Activated naive CD4-positive, alpha-beta T cell treated with anti-CD3 and anti-CD28 coated beads, Interleukin-2, amount 50 U/mL, for 16 hours (primary cell): ENCODE measurements around the gene URB1.
"Not testable (repeated sequence)": the region's sequence is repeated elsewhere in the genome, so short reads cannot be mapped to it uniquely, and the experiment has no call there.

Experiments
- DNase-seq: peaks from one replicate; pipeline ENCODE4 v3.0.0-alpha.2; 2020

Gene URB1

DNA sequence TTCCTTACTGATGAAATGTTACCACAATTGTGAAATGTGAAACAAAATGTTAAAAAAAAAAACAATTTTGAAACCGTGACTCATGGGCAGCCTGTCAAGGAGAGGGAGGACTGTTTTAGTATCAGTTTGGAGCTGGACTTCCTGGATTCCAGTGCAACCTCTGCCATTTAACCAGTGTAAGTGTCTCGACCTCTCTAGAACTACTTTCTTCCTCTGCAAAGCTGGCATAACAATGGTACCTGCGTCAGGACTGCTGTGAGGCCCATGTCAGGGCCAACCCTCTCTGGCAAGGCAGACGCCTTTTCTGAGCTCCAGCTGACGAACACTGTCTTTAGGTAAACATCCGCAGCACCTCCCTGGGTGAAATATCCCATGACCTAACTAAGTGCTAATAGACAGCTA, 20.9 kb downstream of the URB1 start:
- no peak for DNase-seq

DNA sequence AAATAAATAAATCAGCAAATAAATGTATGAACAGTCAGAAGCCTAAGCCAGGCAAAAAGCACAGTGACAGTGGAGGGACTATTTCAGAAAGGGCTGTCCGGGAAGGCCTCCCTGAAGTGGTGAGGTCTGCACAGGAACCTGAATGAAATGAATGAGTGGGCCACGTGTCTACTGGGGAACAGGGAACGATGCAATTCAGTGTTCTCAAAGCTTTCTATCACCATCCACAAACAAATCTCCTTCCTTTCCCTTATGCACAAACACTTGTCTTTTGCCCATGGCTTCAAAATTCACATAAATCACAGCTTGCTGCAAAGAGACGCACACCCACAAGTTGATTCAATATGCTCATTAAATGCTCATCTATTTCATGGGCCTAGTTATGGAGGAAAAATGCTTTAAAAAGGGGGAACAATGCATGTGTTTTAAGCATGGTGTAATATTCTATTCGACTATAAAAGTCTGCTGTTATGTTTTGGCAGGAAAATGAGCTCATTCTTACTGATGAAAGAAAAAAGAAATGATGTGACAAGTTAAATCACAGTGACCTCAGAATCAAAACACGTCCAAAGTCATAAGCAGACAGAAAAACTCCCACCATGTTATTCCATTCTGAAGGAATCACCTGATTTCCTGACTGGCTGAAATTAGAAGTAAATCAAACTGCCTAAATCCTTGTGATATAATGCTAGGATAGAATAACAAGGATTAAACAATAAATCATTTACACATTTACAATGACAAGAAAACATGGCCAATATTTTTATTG, 21.6 kb downstream of the URB1 start:
- no peak for DNase-seq

DNA sequence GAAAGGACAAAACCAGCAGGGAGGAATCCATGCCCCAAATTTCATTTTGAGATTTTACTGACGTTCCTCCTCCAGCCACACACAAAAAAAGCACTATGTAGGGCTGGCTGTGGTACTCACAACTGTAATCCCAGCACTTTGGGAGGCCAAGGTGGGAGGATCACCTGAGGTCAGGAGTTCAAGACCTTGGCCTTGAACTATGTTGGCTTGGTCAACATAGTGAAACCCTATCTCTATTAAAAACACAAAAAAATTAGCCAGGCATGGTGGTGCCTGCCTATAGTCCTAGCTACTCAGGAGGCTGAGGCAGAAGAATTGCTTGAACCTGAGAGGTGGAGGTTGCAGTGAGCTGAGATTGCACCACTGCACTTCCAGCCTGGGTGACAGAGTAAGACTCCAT, 23.9 kb downstream of the URB1 start:
- not testable (repeated sequence) for DNase-seq

DNA sequence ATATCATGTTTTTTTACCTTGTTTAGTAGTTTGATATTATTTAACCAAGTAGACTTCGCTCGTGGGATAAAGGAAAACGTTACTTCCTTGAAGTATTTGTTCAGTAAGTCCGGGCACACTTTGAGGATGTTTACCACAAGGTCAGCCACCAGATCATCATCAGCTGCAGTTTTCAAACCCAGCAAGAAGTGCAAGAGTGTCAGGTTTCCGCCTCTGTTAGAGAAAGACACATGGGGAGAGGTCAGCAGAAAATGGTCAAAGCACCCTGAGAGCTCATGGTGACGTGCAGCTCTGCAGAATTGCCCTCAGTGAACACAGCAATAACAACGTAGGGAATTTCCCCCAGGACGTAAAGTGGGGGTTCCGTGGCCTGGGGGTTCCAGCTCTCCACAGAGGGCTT, 24.4 kb downstream of the URB1 start:
- no peak for DNase-seq

DNA sequence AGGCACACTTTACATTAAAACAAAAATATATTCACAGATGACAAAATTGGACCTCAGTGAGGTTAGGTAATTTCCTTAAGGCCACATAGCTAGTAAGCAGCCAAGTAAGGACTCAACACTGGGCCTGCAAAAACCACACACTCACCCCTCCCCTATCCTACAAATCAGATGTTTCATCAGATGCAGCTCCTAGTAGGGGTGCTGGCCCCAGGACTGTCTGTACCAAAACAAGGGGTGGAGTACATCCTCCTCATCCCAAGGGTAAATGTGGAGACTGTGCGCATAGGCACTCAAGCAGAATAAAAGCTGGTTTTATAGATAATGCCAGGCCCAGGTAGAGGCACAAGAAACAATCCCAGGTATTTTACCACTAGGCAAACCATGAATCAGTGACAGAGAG, 25.7 kb downstream of the URB1 start:
- DNase-seq: no peak

DNA sequence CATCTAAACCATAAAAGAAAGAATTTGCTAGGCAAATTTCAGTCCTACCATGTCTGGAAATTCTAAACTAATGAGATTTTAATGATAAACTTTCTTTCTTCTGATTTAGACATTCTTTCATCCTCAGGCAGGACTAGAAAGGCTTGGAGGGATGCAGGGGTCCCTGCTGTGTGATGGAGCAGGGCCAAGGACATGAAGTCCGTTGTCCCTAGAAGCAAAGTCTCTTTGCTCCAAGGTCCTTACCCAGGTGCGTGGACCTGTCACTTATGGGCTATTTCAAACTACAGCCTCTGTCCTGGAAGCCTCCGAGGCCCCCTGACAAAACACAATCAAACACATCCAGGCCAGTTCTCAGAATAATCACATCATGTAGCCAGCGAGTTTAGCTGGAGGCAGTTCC, 26.6 kb downstream of the URB1 start:
- no peak for DNase-seq

DNA sequence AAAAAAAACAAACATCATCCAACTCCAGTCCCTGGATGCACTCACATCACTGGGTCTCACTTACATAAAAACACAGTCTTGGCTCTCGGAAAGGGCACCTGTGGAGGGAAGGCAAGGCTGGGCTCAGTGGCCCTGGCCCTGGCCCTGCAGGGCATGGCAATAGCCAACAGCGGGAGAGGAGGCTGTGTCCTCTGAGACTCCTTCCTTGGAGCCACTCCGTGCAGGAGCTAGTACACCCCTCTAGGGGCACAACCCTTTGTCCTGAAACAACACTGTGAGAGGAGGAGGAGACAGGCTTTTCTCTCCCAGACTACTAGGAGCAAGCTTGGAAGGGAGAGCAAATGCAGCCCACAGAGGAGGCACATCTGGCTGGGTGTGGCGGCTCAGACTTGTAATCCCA, 28.0 kb downstream of the URB1 start:
- DNase-seq: no peak

DNA sequence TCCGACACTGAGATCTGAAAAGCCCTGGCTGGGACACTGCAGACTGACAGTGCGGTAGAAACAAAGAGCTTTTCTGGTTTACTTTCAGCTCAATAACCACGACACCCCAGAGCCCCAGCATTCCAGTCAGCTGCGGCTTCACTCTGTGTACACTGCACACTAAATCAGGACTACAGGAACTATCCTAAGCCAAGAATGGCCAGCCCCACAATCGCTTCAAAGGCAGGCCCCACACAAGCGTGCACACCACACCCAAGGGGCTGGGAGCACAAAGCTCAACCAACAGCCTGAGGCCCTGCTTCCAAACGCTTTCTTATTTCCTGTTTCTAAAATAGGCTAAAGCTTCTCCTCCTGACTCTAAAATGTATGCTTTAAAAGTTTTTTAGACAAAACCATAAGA, 28.4 kb downstream of the URB1 start:
- DNase-seq: no peak

DNA sequence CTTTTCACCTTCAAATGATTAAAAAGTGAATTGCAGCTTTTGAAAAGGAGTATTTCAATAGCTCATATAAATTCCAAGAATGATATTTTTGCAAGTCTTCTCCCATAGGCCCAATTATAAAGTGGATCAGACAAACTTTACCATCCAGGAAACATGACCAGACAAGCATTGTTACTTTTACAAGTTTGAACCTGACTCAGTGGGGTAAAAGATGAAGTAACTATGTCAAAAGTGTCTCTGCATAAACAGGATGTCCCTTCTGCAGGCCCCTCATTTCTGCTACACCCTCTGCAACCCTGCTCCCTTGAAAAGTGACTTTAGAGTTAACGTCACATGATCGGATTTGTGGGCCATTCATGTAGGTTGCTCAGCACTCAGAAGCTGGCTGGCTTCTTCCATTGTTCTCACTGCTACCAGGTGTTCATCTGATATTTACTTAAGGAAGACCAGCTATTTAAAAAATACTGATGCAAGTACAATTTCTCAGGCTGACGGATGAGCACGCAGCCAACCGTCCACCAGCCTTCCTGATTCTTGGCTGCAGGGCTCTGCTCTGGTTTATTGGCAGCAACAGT, 32.3 kb downstream of the URB1 start:
- no peak for DNase-seq

DNA sequence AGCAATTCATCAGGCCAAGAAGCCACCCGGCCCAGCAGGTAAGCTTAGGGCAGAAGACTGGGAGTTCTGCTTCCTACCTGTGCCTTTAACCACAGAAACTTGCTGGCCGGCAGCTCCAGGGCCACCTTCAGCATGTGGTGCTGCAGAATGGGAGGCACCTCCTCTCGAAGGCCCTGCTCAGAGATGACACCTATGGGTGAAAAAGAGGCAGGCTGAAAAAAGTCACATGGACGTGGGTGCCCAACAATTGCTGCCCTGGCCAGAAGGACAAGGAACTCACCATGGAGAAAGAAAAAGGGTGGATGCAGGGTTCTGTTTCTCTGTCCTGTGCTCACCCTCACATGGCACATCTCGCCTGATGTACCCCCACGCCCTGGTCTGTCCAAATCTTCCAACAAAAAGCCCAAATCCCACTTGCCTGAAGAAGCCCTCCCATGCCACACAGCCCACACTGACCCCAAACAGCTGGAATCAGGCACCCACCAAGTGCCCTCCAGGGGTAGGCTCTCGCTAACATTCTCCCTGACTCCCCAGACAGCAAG, 33.0 kb downstream of the URB1 start:
- no peak for DNase-seq

DNA sequence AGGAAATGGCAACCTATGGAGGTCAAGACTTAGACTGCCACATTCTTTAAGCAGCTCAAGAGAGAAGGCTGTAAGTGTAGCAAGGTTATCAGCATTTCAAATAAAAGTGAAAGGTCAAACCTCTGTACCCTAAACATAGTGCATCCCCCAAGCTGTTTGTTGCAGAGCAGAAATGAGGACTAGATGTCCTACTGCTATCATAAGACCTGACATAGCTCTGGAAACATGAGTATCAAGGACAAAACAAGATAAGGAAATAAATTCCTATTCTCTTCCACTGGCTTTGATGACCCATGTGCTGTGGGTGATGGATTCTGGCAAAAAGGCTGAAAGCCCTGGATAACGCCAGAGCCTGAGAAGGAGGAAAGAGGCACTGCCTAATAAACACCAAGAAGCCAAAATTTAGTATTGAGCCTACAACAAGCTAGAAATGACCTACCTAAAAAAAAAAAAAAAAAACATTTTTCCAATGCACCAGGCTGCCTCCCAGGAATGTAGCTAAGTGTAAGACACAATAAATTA, 35.9 kb downstream of the URB1 start:
- DNase-seq: no peak

DNA sequence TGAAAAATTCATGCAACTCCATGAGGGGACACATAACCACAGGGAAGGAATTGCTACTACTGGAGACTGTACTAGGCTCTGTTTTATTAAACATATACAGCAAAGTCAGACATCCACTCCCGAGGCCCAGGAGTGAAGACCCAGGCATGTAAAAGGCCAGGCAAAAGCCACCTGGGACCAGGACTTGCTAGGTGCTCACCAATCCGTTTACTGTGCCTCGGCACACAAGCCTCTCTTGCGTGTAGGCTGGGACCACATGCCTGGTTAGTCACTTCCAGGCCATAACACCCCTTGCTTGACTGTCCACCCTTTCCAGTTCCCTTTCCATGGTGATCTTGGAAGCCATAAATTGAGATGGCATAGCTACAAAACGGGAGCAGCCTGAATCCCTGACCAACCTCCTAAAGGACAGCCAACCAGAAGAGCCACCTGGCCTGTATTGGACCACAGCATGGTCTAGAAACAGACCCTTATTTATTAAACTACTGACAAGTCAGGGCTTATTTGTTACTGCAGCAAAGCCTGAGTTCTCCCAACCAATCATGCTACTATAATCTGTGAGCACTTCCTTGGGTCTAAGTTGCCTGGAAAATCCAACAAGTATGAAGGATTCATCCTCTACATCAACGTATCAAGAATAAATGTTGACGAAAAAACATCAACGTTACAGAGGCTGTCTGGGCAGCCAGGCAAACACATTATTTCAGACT, 39.7 kb downstream of the URB1 start:
- no peak for DNase-seq

DNA sequence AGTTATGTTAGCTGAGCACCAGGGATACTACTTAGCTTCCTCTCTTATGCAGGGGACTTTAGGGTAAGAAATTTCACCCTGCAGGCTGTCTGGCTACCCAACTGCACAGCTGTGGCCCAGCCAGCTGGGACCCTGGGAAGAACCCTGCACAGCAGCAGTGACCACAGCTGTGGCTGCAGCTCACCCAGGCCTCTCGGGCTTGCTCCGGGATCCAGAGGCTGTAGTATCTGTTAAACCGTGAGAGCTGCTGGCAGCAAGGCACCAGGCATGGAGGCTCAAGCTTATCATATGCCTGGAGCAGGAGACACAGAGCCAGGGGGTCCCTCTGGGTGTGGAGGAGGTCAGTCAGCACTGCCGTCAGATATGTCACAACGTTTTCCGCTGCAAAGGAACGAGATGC, 40.3 kb downstream of the URB1 start:
- DNase-seq: no peak

DNA sequence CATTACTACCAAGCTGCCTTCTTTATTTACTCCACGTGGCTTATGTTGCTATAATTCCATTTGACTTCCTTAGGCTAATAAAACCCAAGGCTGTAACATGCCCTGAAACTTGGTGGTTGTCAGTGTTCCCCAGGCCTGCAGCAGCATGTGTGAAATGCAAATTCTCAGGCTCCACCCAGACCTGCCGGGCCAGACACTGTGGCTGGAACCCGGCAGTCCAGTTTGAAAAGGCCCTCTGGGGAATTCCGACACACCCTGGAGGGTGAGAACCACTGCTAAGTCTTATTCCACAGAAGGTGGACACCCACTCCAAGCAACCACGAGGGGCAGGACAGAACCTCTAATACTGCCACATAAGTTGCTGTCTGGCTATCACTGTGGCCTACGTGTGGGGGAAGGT, 41.4 kb downstream of the URB1 start:
- DNase-seq: no peak

DNA sequence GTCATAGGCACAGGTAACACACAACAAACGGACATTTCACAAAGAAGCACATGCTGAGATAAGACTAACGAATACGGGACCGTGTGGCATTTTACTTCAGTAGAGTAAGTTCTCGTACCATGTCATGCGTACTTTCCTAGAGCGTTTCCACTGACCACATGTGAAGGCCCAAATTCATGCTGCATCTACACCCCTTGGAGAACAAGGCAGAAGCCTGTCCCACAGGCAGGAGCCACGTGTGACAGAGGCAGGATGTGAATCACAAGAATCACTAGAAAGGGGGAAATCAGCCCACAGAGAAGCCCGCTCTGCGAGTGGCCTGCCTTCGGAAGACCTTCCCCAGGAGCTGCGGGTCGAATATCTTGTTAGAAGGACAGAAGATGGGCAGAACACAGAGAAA, 41.8 kb downstream of the URB1 start:
- no peak for DNase-seq

DNA sequence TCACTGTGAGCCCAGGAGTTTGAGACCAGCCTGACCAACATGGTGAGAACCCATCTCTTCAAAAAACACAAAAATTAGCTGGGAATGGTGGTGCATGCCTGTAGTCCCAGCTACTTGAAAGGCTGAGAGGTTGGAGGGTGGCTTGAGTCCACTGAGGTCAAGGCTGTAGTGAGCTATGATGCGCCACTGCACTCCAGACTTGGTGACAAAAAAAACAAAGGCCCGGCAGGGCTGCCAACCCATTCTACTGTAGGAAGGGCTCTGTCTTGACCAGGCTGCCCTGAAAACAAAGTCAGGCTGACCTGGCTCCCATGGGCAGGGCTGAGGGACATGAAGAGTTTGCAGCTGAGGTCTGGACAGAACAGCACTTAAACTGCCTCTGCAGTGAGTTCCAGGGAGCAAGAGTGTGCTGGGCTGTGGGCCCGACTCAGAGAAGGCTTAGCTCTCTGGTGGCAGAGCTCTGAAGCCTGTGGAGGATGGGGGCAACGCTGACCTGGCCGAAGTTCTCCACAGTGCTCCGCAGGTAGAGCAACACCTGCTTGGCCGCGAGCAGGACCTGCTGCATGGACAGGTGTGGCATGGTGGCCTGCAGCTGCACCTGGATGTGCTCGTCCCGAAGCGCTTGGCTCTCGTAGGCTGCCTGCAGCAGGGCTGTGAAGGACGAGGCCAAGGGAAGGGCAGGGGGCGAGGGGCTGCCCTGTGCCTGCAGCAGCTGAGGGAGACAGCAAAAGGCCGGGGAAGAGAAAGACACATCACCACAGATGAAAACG, 42.4 kb downstream of the URB1 start:
- DNase-seq: no peak

DNA sequence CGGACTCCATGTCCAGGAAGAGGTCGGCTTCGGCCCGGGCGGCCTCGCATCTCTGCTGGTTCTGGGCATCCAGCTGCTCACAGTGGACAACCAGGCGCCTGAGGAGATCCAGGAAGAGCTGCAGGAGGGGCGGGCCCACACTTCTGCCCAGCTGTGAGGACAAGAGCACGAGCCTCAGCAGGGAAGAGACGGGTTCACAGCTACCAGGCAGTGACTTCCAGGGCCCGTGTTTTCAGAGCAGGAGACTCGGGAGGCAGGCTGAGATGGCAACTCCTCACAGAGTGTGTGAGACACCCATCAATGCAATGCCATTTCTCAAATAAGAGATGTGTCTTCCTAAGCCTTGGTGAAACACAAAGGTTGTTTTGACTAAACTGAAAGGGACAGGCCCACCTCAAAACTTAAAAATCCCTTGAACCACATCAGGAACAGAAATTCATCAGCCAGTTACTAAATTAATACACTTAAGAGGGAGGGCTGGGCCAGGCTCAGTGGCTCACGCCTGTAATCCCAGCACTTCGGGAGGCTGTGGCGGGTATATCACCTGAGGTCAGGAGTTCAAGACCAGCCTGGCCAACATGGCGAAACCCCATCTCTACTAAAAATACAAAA, 43.4 kb downstream of the URB1 start:
- no peak for DNase-seq

DNA sequence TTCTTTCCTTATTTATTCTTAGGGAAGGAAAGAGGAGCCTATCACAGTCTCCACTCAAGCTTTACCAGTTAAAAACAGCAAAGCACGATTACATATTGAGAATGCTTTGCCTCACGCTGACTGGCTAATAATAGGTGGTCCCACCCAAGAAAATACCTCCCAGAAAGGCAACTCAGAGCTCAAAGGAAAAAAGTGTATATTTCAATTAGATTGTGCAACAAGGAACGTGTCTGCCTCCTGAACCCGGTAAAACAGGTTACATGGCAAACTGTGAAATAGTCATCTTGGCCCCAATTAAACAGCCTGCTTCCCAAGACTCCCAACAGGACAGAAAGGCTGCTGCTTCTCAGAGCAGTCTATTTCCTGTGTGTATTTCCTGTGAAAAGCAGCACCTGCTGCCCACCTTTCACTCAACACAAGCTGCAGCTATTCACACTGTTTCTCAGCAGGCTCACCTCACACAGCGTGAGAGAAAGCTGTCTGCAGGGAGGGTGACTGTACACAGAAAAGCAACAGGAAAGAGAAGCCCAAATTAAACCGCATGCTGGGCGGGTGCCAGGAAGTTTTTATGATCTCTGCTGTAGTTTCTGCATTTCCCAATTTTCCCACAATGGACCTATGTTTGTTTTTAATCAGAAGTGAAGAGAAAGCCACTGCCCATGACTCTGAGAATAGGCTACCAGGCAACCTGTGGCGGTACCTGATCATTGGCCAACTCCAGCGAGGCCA, 44.0 kb downstream of the URB1 start:
- no peak for DNase-seq

DNA sequence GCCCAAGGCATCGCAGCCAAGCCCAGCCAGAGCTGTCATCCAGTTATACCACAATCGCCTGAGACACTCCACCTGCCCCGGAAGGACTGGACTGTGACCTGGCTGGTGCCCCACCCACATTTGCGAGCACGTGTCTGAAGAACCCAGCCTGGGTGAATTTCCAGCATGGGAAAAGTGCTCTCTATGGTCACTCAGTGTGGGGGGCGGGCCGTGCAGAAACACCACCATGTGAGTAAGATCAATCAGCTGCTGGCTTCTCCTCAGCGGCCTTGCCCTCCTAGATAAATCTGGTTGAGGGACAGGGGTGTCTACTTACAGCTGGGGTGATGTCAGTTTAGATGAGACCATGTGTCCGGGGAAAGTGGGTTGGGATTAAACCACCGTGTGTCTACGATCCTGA, 44.8 kb downstream of the URB1 start:
- DNase-seq: no peak

DNA sequence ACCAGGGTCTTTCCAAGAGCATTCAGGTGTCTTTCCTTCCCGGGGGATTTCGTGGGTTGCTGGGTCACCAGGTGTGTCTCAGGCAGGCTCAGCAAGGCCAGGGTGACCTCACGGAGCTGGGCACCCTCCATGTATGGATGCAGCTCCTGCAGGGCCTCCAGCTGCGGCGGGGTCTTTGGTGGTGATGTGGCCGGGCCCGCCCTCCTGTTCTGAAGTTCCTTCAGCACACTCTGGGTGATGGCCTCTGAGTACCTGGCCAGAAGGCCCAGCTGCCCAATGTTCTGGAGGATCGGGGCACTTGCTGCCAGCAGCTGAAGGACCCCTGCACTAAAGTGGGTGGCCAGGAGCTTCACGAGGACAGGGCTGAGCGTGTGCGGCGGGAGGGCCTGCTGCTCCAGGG, 45.5 kb downstream of the URB1 start:
- DNase-seq: no peak

DNA sequence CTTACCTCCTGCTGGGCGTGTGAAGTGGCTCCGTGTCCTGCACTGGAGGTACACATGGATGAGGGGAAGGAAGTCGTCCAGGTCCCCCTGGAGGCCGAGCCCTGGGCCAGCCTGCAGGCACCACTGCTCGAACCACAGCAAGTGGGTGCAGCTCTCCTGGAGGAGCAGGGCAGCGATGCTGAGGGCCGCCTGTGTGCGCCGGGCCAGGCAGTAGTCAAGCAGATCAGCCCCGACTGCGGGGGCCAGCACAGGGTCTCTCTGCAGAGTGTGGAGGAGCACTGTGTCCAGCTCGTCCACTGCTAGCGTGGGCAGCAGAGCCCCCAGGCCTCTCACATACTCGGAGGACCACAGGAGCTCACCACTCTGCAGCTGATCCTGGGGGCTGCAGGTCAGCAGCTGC, 45.9 kb downstream of the URB1 start:
- DNase-seq: no peak
